ENCODE measurements around the gene ZNF630. TPM values are rescaled to one million over a fixed set of nuclear protein-coding genes. Genes with fewer than 3 reads are reported as not detected.

Gene ZNF630
- total RNA-seq, 1 experiment from 2014 or later: 1.5 TPM

GRCh38 chrX:48090123-48090522 lies 18.7 kb upstream of the ZNF630 start:
- H3K4me3 Mint-ChIP-seq: no peak overlapping the region
- Histone ChIP-seq H3K9me3 (ENCODE audit: control insufficient read depth, low read depth, low read length) (peaks cover 44% of the 10 kb centered on the region), H3K18ac (ENCODE audit: insufficient read length, low read depth, low read length) (no peak overlapping the region), H3K79me1 (ENCODE audit: insufficient read depth, low read depth, low read length, poor library complexity, severe bottlenecking) (no peaks in the 10 kb centered on the region), H3K4me1 (ENCODE audit: insufficient read depth, low read length) (no peaks in the 10 kb centered on the region), H2BK20ac (ENCODE audit: low read depth, low read length, poor library complexity, severe bottlenecking) (no peak overlapping the region), H3K23me2 (ENCODE audit: insufficient read length, low read depth, low read length, poor library complexity, severe bottlenecking) (no peaks in the 10 kb centered on the region), H3K79me2 (ENCODE audit: insufficient read depth, low read length) (no peaks in the 10 kb centered on the region), H3K14ac (ENCODE audit: insufficient read depth, low read length) (no peak overlapping the region), H3T11ph (ENCODE audit: low read length) (no peak overlapping the region), H4K20me1 (ENCODE audit: control insufficient read depth, insufficient read depth, insufficient read length) (no peaks in the 10 kb centered on the region), H3K4ac (ENCODE audit: low read depth, low read length) (no peak overlapping the region), H3K4me2 (ENCODE audit: insufficient read depth, insufficient read length, low read length) (no peak overlapping the region), H2AFZ (ENCODE audit: low read length) (no peak overlapping the region), H2BK5ac (ENCODE audit: insufficient read length, low read length) (no peak overlapping the region), H2AK5ac (ENCODE audit: insufficient read length, low read length) (no peak overlapping the region), H3K23ac (ENCODE audit: insufficient read length, low read depth, low read length) (no peak overlapping the region), H4K8ac (replicated peaks; ENCODE audit: insufficient read length, low read depth, low read length) (no peak overlapping the region), H2BK120ac (ENCODE audit: low read depth, low read length, poor library complexity, severe bottlenecking) (no peak overlapping the region), H3K56ac (ENCODE audit: insufficient read length, low read depth, low read length) (no peak overlapping the region), H4K91ac (ENCODE audit: insufficient read length, low read depth, low read length) (no peak overlapping the region), H2BK15ac (ENCODE audit: low read depth, low read length) (no peak overlapping the region), H3K27me3 (ENCODE audit: insufficient read depth, low read length) (no peaks in the 10 kb centered on the region), H2BK12ac (ENCODE audit: insufficient read length, low read depth, low read length) (no peak overlapping the region), H3K9ac (ENCODE audit: extremely low read depth, insufficient read length, low read length) (no peak overlapping the region), H4K5ac (ENCODE audit: insufficient read length, low read depth, low read length) (no peak overlapping the region), H3K27ac (ENCODE audit: insufficient read length, low read depth, low read length) (no peak overlapping the region)
- H3K27ac Mint-ChIP-seq: no peak overlapping the region
- H3K27me3 Mint-ChIP-seq (ENCODE audit: low read depth): no peaks in the 10 kb centered on the region
- WGBS (ENCODE audit: extremely low coverage, insufficient read length, low lambda C conversion rate): no CpG with 5 or more reads among the region's 5 CpGs
- no peaks in the 10 kb centered on the region for H3K4me1 Mint-ChIP-seq
- peaks cover 0 to 2% (median 0%) of the 10 kb centered on the region in 3 experiments; a peak in 3 of 7 replicates for H3K36me3 Mint-ChIP-seq (ENCODE audit: insufficient read depth in 1 of 3, low read depth in 3 of 3)
- peaks cover 58 to 61% of the 10 kb centered on the region in 2 experiments for H3K9me3 Mint-ChIP-seq
- TF ChIP-seq CTCF (conservative IDR thresholded peaks at IDR 0.05): no peak
- no peak for DNase-seq
